Activated CD8-positive, alpha-beta memory T cell treated with anti-CD3 and anti-CD28 coated beads for 48 hours (primary cell): ENCODE results near the gene KRT3.

Source experiments
- DNase-seq, 3 experiments: peaks; one replicate each; pipeline ENCODE4 v3.0.0-alpha.2; 2020; ENCODE audit warnings: low read depth in 2 of 3, low spot score in 2 of 3

Gene KRT3

GRCh38 chr12:52827499-52828090, 31.7 kb upstream of the KRT3 start:
- no peak for DNase-seq

- no peak for DNase-seq
Measured at GRCh38 chr12:52826611-52827498, 30.9 kb upstream of the KRT3 start.

- DNase-seq: no peak
Measured at GRCh38 chr12:52825961-52826360, 30.0 kb upstream of the KRT3 start.

- DNase-seq: no peak
Measured at GRCh38 chr12:52824741-52825410, 29.0 kb upstream of the KRT3 start.

- no peak for DNase-seq
Measured at GRCh38 chr12:52823761-52824450, 28.0 kb upstream of the KRT3 start.

- no peak for DNase-seq
Measured at GRCh38 chr12:52822771-52823510, 27.0 kb upstream of the KRT3 start.

GRCh38 chr12:52821826-52822660, 26.1 kb upstream of the KRT3 start:
- DNase-seq: no peak

- no peak for DNase-seq
Measured at GRCh38 chr12:52821071-52821730, 25.3 kb upstream of the KRT3 start.

GRCh38 chr12:52820521-52820920, 24.6 kb upstream of the KRT3 start:
- DNase-seq: no peak

GRCh38 chr12:52819731-52820510, 24.0 kb upstream of the KRT3 start:
- no peak for DNase-seq

GRCh38 chr12:52818887-52819420, 23.0 kb upstream of the KRT3 start:
- DNase-seq: no peak

- no peak for DNase-seq
Measured at GRCh38 chr12:52818388-52818787, 22.5 kb upstream of the KRT3 start.

GRCh38 chr12:52817699-52818238, 21.9 kb upstream of the KRT3 start:
- DNase-seq: no peak

GRCh38 chr12:52817003-52817698, 21.2 kb upstream of the KRT3 start:
- no peak for DNase-seq

- DNase-seq: no peak
Measured at GRCh38 chr12:52815676-52816588, 20.0 kb upstream of the KRT3 start.

- DNase-seq: no peak
Measured at GRCh38 chr12:52815161-52815560, 19.2 kb upstream of the KRT3 start.
